Measurements from ENCODE around the gene CCRL2.
A peak's percentile ranks its signal among the peaks of the same experiment; 100 is the strongest.

Gene CCRL2

GRCh38 chr3:46414739-46415138, 7.7 kb downstream of the CCRL2 start:
- no peak overlapping the region for H3K4me3 ChIP-seq (ENCODE audit: low read depth in 1 of 2, low read length in 1 of 2)
- no peaks in the 10 kb centered on the region for H3K9me3 ChIP-seq
- TF ChIP-seq, protein P1, sequence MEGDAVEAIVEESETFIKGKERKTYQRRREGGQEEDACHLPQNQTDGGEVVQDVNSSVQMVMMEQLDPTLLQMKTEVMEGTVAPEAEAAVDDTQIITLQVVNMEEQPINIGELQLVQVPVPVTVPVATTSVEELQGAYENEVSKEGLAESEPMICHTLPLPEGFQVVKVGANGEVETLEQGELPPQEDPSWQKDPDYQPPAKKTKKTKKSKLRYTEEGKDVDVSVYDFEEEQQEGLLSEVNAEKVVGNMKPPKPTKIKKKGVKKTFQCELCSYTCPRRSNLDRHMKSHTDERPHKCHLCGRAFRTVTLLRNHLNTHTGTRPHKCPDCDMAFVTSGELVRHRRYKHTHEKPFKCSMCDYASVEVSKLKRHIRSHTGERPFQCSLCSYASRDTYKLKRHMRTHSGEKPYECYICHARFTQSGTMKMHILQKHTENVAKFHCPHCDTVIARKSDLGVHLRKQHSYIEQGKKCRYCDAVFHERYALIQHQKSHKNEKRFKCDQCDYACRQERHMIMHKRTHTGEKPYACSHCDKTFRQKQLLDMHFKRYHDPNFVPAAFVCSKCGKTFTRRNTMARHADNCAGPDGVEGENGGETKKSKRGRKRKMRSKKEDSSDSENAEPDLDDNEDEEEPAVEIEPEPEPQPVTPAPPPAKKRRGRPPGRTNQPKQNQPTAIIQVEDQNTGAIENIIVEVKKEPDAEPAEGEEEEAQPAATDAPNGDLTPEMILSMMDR (IDR thresholded peaks at IDR 0.05) = no peak
- peak overlapping the region; percentile 48 for H3K27ac ChIP-seq
- no peaks in the 10 kb centered on the region for H3K27me3 ChIP-seq
- peaks cover 52% of the 10 kb centered on the region for H3K36me3 ChIP-seq
- no peaks in the 10 kb centered on the region for H3K4me1 ChIP-seq (ENCODE audit: control insufficient read depth in 1 of 2, insufficient read depth in 1 of 2, low read depth in 1 of 2, low read length in 1 of 2)

DNA sequence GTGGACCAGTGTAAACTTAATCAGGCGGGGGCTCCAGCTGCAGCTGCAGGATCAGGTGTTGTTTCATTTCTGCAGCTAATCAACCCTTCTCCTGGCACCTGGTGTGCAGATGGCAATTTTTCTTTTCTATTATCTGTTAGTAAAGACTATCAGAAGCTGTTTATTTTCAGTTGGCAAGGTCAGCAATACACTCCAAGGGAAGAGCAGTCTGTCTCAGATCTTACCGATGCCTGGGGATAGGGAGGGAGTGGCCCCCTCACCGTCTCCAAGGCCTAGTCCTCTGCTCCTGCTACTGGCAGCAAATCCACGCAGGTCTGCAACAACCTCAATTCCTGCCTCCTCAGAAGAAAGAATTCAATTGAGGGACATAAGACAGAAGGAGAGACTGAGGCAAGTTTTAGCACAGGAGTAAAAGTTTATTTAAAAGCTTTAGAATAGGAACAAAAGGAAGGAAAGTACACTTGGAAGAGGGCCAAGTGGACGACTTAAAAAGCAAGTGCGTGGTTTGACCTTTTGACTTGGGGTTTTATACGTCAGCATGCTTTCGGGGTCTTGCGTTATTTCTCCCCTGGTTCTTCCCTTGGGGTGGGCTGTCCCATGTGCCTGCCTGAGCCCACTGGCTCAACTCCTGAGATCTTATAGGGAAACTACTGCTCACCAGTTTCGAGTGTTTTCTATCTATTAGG, 9.2 kb downstream of the CCRL2 start:
- Histone ChIP-seq H3K9me3 (no peaks in the 10 kb centered on the region), H3K27ac (peak overlapping the region; percentile 45), H3K4me3 (ENCODE audit: low read depth in 1 of 2, low read length in 1 of 2) (no peak overlapping the region), H3K27me3 (no peaks in the 10 kb centered on the region), H3K36me3 (peaks cover 67% of the 10 kb centered on the region), H3K4me1 (ENCODE audit: control insufficient read depth in 1 of 2, insufficient read depth in 1 of 2, low read depth in 1 of 2, low read length in 1 of 2) (no peaks in the 10 kb centered on the region)
- TF ChIP-seq, protein P1 (IDR thresholded peaks at IDR 0.05) = no peak

- TF ChIP-seq, protein P1 (IDR thresholded peaks at IDR 0.05) = no peak
These were observed 9.9 kb downstream of the CCRL2 start for GRCh38 chr3:46416811-46417510.

GRCh38 chr3:46417841-46418611, 11.0 kb downstream of the CCRL2 start:
- Histone ChIP-seq H3K9me3 (no peaks in the 10 kb centered on the region), H3K27me3 (no peaks in the 10 kb centered on the region), H3K4me1 (ENCODE audit: control insufficient read depth in 1 of 2, insufficient read depth in 1 of 2, low read depth in 1 of 2, low read length in 1 of 2) (no peaks in the 10 kb centered on the region), H3K27ac (peak overlapping the region; percentile 45), H3K4me3 (ENCODE audit: low read depth in 1 of 2, low read length in 1 of 2) (no peak overlapping the region), H3K36me3 (peaks cover 84% of the 10 kb centered on the region)
- TF ChIP-seq, protein P1 (IDR thresholded peaks at IDR 0.05) = no peak

More at GRCh38 chr3:46416811-46417510, 9.9 kb downstream of the CCRL2 start:
- Histone ChIP-seq H3K9me3 (no peaks in the 10 kb centered on the region), H3K4me1 (ENCODE audit: control insufficient read depth in 1 of 2, insufficient read depth in 1 of 2, low read depth in 1 of 2, low read length in 1 of 2) (no peaks in the 10 kb centered on the region), H3K27me3 (no peaks in the 10 kb centered on the region), H3K27ac (peak overlapping the region; percentile 45), H3K36me3 (peaks cover 74% of the 10 kb centered on the region), H3K4me3 (ENCODE audit: low read depth in 1 of 2, low read length in 1 of 2) (no peak overlapping the region)

GRCh38 chr3:46419816-46420215, 12.8 kb downstream of the CCRL2 start:
- H3K9me3 ChIP-seq = no peaks in the 10 kb centered on the region
- peaks cover 98% of the 10 kb centered on the region for H3K36me3 ChIP-seq
- TF ChIP-seq, protein P1 (IDR thresholded peaks at IDR 0.05) = no peak
- H3K27ac ChIP-seq = peak overlapping the region; percentile 45
- H3K4me3 ChIP-seq (ENCODE audit: low read depth in 1 of 2, low read length in 1 of 2) = no peak overlapping the region
- H3K27me3 ChIP-seq = no peaks in the 10 kb centered on the region
- no peaks in the 10 kb centered on the region for H3K4me1 ChIP-seq (ENCODE audit: control insufficient read depth in 1 of 2, insufficient read depth in 1 of 2, low read depth in 1 of 2, low read length in 1 of 2)
